Endothelial cell (in vitro differentiated cells): ENCODE results near the gene SLC25A13. TPM values are rescaled to one million over a fixed set of nuclear protein-coding genes. Genes with fewer than 3 reads are reported as not detected.
A peak's percentile ranks its signal among the peaks of the same experiment; 100 is the strongest.
"Not testable (repeated sequence)": the region's sequence is repeated elsewhere in the genome, so short reads cannot be mapped to it uniquely, and the experiment has no call there.

Experiments used
- DNase-seq: peaks from one replicate; pipeline ENCODE4 v3.0.0; 2021; ENCODE audit warnings: low spot score
- H3K27ac Mint-ChIP-seq: one replicate; pipeline ENCODE4 v1.8.0; 2021; ENCODE audit warnings: mixed read lengths, inconsistent platforms; ENCODE audit not compliant: unreplicated experiment
- H3K27me3 Mint-ChIP-seq: one replicate; pipeline ENCODE4 v1.8.0; 2021; ENCODE audit warnings: mild to moderate bottlenecking, moderate library complexity, mixed read lengths, inconsistent platforms; ENCODE audit not compliant: unreplicated experiment
- H3K36me3 Mint-ChIP-seq: one replicate; pipeline ENCODE4 v1.8.0; 2021; ENCODE audit warnings: mild to moderate bottlenecking, low read depth, mixed read lengths, inconsistent platforms; ENCODE audit not compliant: unreplicated experiment
- H3K4me1 Mint-ChIP-seq: one replicate; pipeline ENCODE4 v1.8.0; 2021; ENCODE audit warnings: mild to moderate bottlenecking, mixed read lengths, inconsistent platforms; ENCODE audit not compliant: unreplicated experiment
- H3K4me3 Mint-ChIP-seq: one replicate; pipeline ENCODE4 v1.8.0; 2021; ENCODE audit warnings: mild to moderate bottlenecking, mixed read lengths, inconsistent platforms; ENCODE audit not compliant: unreplicated experiment
- H3K9me3 Mint-ChIP-seq: one replicate; pipeline ENCODE4 v1.8.0; 2021; ENCODE audit warnings: mixed read lengths, inconsistent platforms; ENCODE audit not compliant: unreplicated experiment
- total RNA-seq: library from RNA; stranded (reverse); fragmentation: NEBNext Ultra II Directional; extraction: Animal tissue kit (Norgen Biotek cat#: 25700); gene quantifications from one replicate; pipeline ENCODE4 v1.2.1, GENCODE V29; 2021; ENCODE audit not compliant: unreplicated experiment
- TF ChIP-seq, protein P1 (sequence below): fragments of 200-600 bp; sonication (generic); IDR thresholded peaks from one replicate; pipeline ENCODE4 v1.5.0; 2021; ENCODE audit warnings: antibody characterized with exemption; ENCODE audit not compliant: unreplicated experiment

SLC25A13 gene
- total RNA-seq, 1 donor from 2014 or later, result 69.6 TPM

DNA sequence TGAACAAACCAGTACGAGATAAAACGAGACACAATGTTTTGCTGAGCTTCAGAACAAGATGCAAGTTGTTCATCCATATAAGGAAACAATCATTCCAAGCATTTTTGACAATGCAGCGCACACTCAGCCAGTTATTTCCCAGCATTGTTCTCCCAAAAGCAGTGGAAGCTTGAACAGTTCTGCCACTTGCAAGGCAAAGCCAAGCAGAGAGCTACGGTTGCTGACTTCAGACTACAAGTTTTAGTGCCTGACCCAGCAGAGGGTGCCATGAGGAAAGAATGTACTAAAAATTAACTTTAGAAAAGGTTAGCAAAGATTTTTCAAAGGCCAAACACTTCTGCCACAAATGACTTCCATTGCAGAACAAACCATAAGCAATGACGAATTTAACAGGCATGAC, 152.5 kb downstream of the SLC25A13 start:
- H3K27ac Mint-ChIP-seq, result peak overlapping the region; percentile 94
- peaks cover 11% of the 10 kb centered on the region for H3K36me3 Mint-ChIP-seq
- no peaks in the 10 kb centered on the region for H3K27me3 Mint-ChIP-seq
- TF ChIP-seq, protein P1, sequence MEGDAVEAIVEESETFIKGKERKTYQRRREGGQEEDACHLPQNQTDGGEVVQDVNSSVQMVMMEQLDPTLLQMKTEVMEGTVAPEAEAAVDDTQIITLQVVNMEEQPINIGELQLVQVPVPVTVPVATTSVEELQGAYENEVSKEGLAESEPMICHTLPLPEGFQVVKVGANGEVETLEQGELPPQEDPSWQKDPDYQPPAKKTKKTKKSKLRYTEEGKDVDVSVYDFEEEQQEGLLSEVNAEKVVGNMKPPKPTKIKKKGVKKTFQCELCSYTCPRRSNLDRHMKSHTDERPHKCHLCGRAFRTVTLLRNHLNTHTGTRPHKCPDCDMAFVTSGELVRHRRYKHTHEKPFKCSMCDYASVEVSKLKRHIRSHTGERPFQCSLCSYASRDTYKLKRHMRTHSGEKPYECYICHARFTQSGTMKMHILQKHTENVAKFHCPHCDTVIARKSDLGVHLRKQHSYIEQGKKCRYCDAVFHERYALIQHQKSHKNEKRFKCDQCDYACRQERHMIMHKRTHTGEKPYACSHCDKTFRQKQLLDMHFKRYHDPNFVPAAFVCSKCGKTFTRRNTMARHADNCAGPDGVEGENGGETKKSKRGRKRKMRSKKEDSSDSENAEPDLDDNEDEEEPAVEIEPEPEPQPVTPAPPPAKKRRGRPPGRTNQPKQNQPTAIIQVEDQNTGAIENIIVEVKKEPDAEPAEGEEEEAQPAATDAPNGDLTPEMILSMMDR, result no peak
- no peaks in the 10 kb centered on the region for H3K9me3 Mint-ChIP-seq
- H3K4me3 Mint-ChIP-seq, result no peak overlapping the region
- peak; percentile 26 for DNase-seq
- H3K4me1 Mint-ChIP-seq, result peaks cover 13% of the 10 kb centered on the region

- no peak overlapping the region for H3K4me3 Mint-ChIP-seq
- no peak overlapping the region for H3K27ac Mint-ChIP-seq
- H3K36me3 Mint-ChIP-seq, result no peaks in the 10 kb centered on the region
- no peaks in the 10 kb centered on the region for H3K27me3 Mint-ChIP-seq
- H3K4me1 Mint-ChIP-seq, result peaks cover 13% of the 10 kb centered on the region
- H3K9me3 Mint-ChIP-seq, result no peaks in the 10 kb centered on the region
- no peak for DNase-seq
- TF ChIP-seq, protein P1, result no peak
Observed at GRCh38 chr7:96167424-96167823, 154.5 kb downstream of the SLC25A13 start.

- H3K27me3 Mint-ChIP-seq, result no peaks in the 10 kb centered on the region
- H3K27ac Mint-ChIP-seq, result no peak overlapping the region
- TF ChIP-seq, protein P1, result no peak
- peaks cover 2% of the 10 kb centered on the region for H3K36me3 Mint-ChIP-seq
- no peak overlapping the region for H3K4me3 Mint-ChIP-seq
- H3K4me1 Mint-ChIP-seq, result peaks cover 6% of the 10 kb centered on the region
- H3K9me3 Mint-ChIP-seq, result no peaks in the 10 kb centered on the region
- no peak for DNase-seq
Observed at GRCh38 chr7:96161897-96162296, 160.0 kb downstream of the SLC25A13 start.

DNA sequence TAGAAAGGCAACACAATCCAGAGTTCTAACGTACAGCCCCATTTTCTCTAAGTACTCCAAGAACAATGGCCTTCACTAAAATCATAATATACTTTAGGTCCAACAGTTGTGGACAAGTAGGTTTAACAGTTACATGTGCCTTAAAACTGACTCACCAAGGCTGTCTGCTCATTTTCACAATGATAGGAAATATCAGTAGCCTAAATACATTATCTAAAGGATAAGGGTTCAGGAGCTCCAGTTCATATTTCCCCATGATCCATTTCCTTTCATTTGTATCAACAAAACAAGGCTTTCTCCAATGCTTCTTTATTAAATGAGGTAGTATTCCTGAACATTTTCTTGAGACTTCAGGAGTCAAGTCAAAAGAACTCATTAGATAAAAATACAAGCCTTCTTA, 164.0 kb downstream of the SLC25A13 start:
- no peak for DNase-seq
- TF ChIP-seq, protein P1, result no peak
- no peak overlapping the region for H3K4me3 Mint-ChIP-seq
- H3K9me3 Mint-ChIP-seq, result no peaks in the 10 kb centered on the region
- H3K36me3 Mint-ChIP-seq, result peaks cover 18% of the 10 kb centered on the region
- H3K27ac Mint-ChIP-seq, result no peak overlapping the region
- H3K4me1 Mint-ChIP-seq, result peaks cover 6% of the 10 kb centered on the region
- H3K27me3 Mint-ChIP-seq, result no peaks in the 10 kb centered on the region

GRCh38 chr7:96154506-96154905, 167.4 kb downstream of the SLC25A13 start:
- not testable (repeated sequence) for H3K27ac Mint-ChIP-seq, H3K27me3 Mint-ChIP-seq, H3K4me3 Mint-ChIP-seq, H3K4me1 Mint-ChIP-seq, DNase-seq, H3K9me3 Mint-ChIP-seq
- H3K36me3 Mint-ChIP-seq, result peaks cover 20% of the 10 kb centered on the region

DNA sequence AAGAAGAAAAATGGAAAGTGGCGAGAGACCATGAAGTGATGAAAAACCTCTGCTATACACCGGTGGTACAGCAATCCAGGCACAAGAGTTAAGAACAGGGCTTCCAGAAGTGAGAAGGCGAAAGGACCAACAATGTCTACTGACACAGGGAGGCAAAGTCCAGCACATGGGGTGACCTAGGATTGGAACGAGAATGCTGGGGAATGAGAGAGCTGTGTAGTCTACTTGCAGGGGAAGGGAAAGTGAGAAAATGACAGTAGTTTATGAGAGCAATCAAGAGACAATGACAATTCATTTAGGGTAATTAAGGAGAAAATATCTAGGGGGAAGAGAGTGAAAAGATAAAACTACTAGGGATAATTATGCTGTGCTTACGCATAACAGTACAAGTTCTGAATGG, 169.2 kb downstream of the SLC25A13 start:
- H3K9me3 Mint-ChIP-seq, result no peaks in the 10 kb centered on the region
- H3K4me3 Mint-ChIP-seq, result no peak overlapping the region
- H3K4me1 Mint-ChIP-seq, result peaks cover 4% of the 10 kb centered on the region
- no peak overlapping the region for H3K27ac Mint-ChIP-seq
- TF ChIP-seq, protein P1, result no peak
- H3K27me3 Mint-ChIP-seq, result peaks cover 2% of the 10 kb centered on the region
- peaks cover 20% of the 10 kb centered on the region for H3K36me3 Mint-ChIP-seq
- no peak for DNase-seq
